DOHH2 (cell line): ENCODE data around the gene SLC2A9.

Experiments used
- H3F3A ChIP-seq: fragments of 200-600 bp; sonication (generic), shearing (Covaris generic); 2 replicates; pipeline ENCODE4 v1.6.0; 2016; ENCODE audit warnings: antibody characterized with exemption, mild to moderate bottlenecking; ENCODE audit not compliant: control insufficient read depth, insufficient read depth
- H3K27ac ChIP-seq: fragments of 200-600 bp; sonication (generic); 2 replicates; pipeline ENCODE4 v1.5.1; 2014; ENCODE audit warnings: low read depth, mild to moderate bottlenecking, low read length, moderate library complexity
- H3K27me3 ChIP-seq: fragments of 200-600 bp; sonication (generic); 2 replicates; pipeline ENCODE4 v1.6.1; 2014; ENCODE audit warnings: mild to moderate bottlenecking, low read length, mixed read lengths; ENCODE audit not compliant: control insufficient read depth
- H3K36me3 ChIP-seq: fragments of 200-600 bp; sonication (generic); 2 replicates; pipeline ENCODE4 v1.6.1; 2014; ENCODE audit warnings: mild to moderate bottlenecking, low read length, moderate library complexity, mixed read lengths; ENCODE audit not compliant: control insufficient read depth
- H3K4me1 ChIP-seq: fragments of 200-600 bp; sonication (generic); 2 replicates; pipeline ENCODE4 v1.6.1; 2014; ENCODE audit warnings: mild to moderate bottlenecking, low read length, mixed read lengths; ENCODE audit not compliant: control insufficient read depth
- H3K4me2 ChIP-seq: fragments of 200-600 bp; sonication (generic); 2 replicates; pipeline ENCODE4 v1.6.0; 2014; ENCODE audit warnings: mild to moderate bottlenecking, low read length, moderate library complexity
- H3K4me3 ChIP-seq: fragments of 200-600 bp; sonication (generic); 2 replicates; pipeline ENCODE4 v1.5.1; 2014; ENCODE audit warnings: mild to moderate bottlenecking, low read length, mixed read lengths
- H3K79me2 ChIP-seq: fragments of 200-600 bp; sonication (generic); 2 replicates; pipeline ENCODE4 v1.6.1; 2014; ENCODE audit warnings: mild to moderate bottlenecking, low read length, mixed read lengths; ENCODE audit not compliant: control insufficient read depth
- H3K9me2 ChIP-seq: fragments of 200-600 bp; sonication (generic); replicated peaks from 2 replicates; pipeline ENCODE4 v1.6.1; 2014; ENCODE audit warnings: mild to moderate bottlenecking, low read length, mixed read lengths; ENCODE audit not compliant: control insufficient read depth
- H3K9me3 ChIP-seq: fragments of 200-600 bp; sonication (generic); 2 replicates; pipeline ENCODE4 v1.6.1; 2014; ENCODE audit warnings: antibody characterized with exemption, low read length, mixed read lengths; ENCODE audit not compliant: control insufficient read depth, insufficient read depth
- H4K20me1 ChIP-seq: fragments of 200-600 bp; sonication (generic); 2 replicates; pipeline ENCODE4 v1.6.0; 2014; ENCODE audit warnings: low read depth, mild to moderate bottlenecking, antibody characterized with exemption, low read length, moderate library complexity; ENCODE audit not compliant: control insufficient read depth, insufficient read depth
- CTCF ChIP-seq: fragments of 200-600 bp; sonication (generic); IDR thresholded peaks from one replicate; pipeline ENCODE4 v1.5.1; 2014; ENCODE audit warnings: antibody characterized with exemption, mild to moderate bottlenecking, low read depth, low read length; ENCODE audit not compliant: poor library complexity, severe bottlenecking
- EZH2phosphoT487 ChIP-seq: fragments of 200-600 bp; sonication (generic); IDR thresholded peaks from 2 replicates; pipeline ENCODE4 v1.6.1; 2017; ENCODE audit warnings: borderline replicate concordance, mild to moderate bottlenecking, antibody characterized with exemption, low read length, moderate library complexity, mixed read lengths

The SLC2A9 gene

GRCh38 chr4:10040049-10040892 is 19.0 kb upstream of the SLC2A9 start:
- TF ChIP-seq CTCF (no peak), EZH2phosphoT487 (no peak)
- Histone ChIP-seq H3K27me3 (no peaks in the 10 kb centered on the region), H3K79me2 (no peaks in the 10 kb centered on the region), H3K36me3 (peaks cover 6% of the 10 kb centered on the region; the same call in 1 of the 2 replicates), H3K4me3 (no peak overlapping the region), H4K20me1 (no peaks in the 10 kb centered on the region), H3K4me2 (no peak overlapping the region), H3K9me3 (peaks cover 24% of the 10 kb centered on the region), H3K4me1 (peaks cover 30% of the 10 kb centered on the region), H3K9me2 (no peaks in the 10 kb centered on the region), H3F3A (peaks cover 11% of the 10 kb centered on the region), H3K27ac (no peak overlapping the region)

GRCh38 chr4:10036807-10037342 is 15.6 kb upstream of the SLC2A9 start:
- Histone ChIP-seq H3K4me2 (no peak overlapping the region), H3K9me2 (no peaks in the 10 kb centered on the region), H3K27ac (no peak overlapping the region), H3K36me3 (no peaks in the 10 kb centered on the region), H3K79me2 (no peaks in the 10 kb centered on the region), H3K4me1 (peaks cover 45% of the 10 kb centered on the region), H3K9me3 (peaks cover 5% of the 10 kb centered on the region; the same call in 1 of the 2 replicates), H3K4me3 (no peak overlapping the region), H4K20me1 (no peaks in the 10 kb centered on the region), H3K27me3 (no peaks in the 10 kb centered on the region), H3F3A (peaks cover 8% of the 10 kb centered on the region; the same call in 1 of the 2 replicates)
- TF ChIP-seq EZH2phosphoT487 (no peak), CTCF (no peak)

GRCh38 chr4:10035130-10035529 is 13.8 kb upstream of the SLC2A9 start:
- no peak overlapping the region for H3K27ac ChIP-seq
- no peaks in the 10 kb centered on the region for H4K20me1 ChIP-seq
- H3K79me2 ChIP-seq: no peaks in the 10 kb centered on the region
- H3K36me3 ChIP-seq: no peaks in the 10 kb centered on the region
- peaks cover 42% of the 10 kb centered on the region for H3K4me1 ChIP-seq
- H3K4me3 ChIP-seq: no peak overlapping the region
- TF ChIP-seq EZH2phosphoT487: no peak
- H3F3A ChIP-seq: peaks cover 8% of the 10 kb centered on the region; the same call in 1 of the 2 replicates
- no peaks in the 10 kb centered on the region for H3K9me3 ChIP-seq
- no peaks in the 10 kb centered on the region for H3K27me3 ChIP-seq
- no peak overlapping the region for H3K4me2 ChIP-seq
- no peaks in the 10 kb centered on the region for H3K9me2 ChIP-seq

- H3K27me3 ChIP-seq: no peaks in the 10 kb centered on the region
- peaks cover 42% of the 10 kb centered on the region for H3K4me1 ChIP-seq
- H3K9me2 ChIP-seq: no peaks in the 10 kb centered on the region
- H3K36me3 ChIP-seq: no peaks in the 10 kb centered on the region
- H3K27ac ChIP-seq: peak overlapping the region; percentile 74; the same call in 1 of the 2 replicates
- no peaks in the 10 kb centered on the region for H4K20me1 ChIP-seq
- no peak overlapping the region for H3K4me2 ChIP-seq
- TF ChIP-seq EZH2phosphoT487 (no peak), CTCF (no peak)
- no peaks in the 10 kb centered on the region for H3K79me2 ChIP-seq
- no peak overlapping the region for H3K4me3 ChIP-seq
- H3K9me3 ChIP-seq: no peaks in the 10 kb centered on the region
- peaks cover 8% of the 10 kb centered on the region; the same call in 1 of the 2 replicates for H3F3A ChIP-seq
Observed at GRCh38 chr4:10034612-10035104, 13.4 kb upstream of the SLC2A9 start.
